ENCODE results near the gene P2RY6. TPM values are rescaled to one million over a fixed set of nuclear protein-coding genes. Genes with fewer than 3 reads are reported as not detected.

Gene P2RY6
- total RNA-seq, 1 experiment from 2014 or later = not detected

- TF ChIP-seq CTCF (conservative IDR thresholded peaks at IDR 0.05) = no peak
- no peak overlapping the region for H3K4me3 Mint-ChIP-seq
These were observed 14.6 kb upstream of the P2RY6 start for GRCh38 chr11:73257342-73258103.

More at GRCh38 chr11:73257342-73258103, 14.6 kb upstream of the P2RY6 start:
- no peaks in the 10 kb centered on the region for H4K20me1 ChIP-seq (ENCODE audit: control insufficient read depth, insufficient read depth, insufficient read length)
- H2BK12ac ChIP-seq (ENCODE audit: insufficient read length, low read depth, low read length) = no peak overlapping the region
- H3K9ac ChIP-seq (ENCODE audit: extremely low read depth, insufficient read length, low read length) = no peak overlapping the region
- H3K79me2 ChIP-seq (ENCODE audit: insufficient read depth, low read length) = no peaks in the 10 kb centered on the region
- no peak overlapping the region for H4K8ac ChIP-seq (replicated peaks; ENCODE audit: insufficient read length, low read depth, low read length)
- no peak overlapping the region for H3K18ac ChIP-seq (ENCODE audit: insufficient read length, low read depth, low read length)
- no peak overlapping the region for H3K14ac ChIP-seq (ENCODE audit: insufficient read depth, low read length)
- H4K91ac ChIP-seq (ENCODE audit: insufficient read length, low read depth, low read length) = no peak overlapping the region
- no peak overlapping the region for H2BK20ac ChIP-seq (ENCODE audit: low read depth, low read length, poor library complexity, severe bottlenecking)
- H3K27me3 ChIP-seq (ENCODE audit: insufficient read depth, low read length) = no peaks in the 10 kb centered on the region
- no peaks in the 10 kb centered on the region for H3K9me3 ChIP-seq (ENCODE audit: control insufficient read depth, low read depth, low read length)
- no peaks in the 10 kb centered on the region for H3K9me3 Mint-ChIP-seq
- peak overlapping the region in 1 of 3 experiments; percentile 27; a peak in 2 of 7 replicates for H3K27ac Mint-ChIP-seq
- no peaks in the 10 kb centered on the region for H3K36me3 Mint-ChIP-seq (ENCODE audit: insufficient read depth in 1 of 3, low read depth in 3 of 3)
- no peak overlapping the region for H3K56ac ChIP-seq (ENCODE audit: insufficient read length, low read depth, low read length)
- no CpG with 5 or more reads among the region's 6 CpGs for WGBS (ENCODE audit: extremely low coverage, insufficient read length, low lambda C conversion rate)
- DNase-seq = peak; percentile 33
- no peak overlapping the region for H2BK5ac ChIP-seq (ENCODE audit: insufficient read length, low read length)
- H2AK5ac ChIP-seq (ENCODE audit: insufficient read length, low read length) = no peak overlapping the region
- H3K23me2 ChIP-seq (ENCODE audit: insufficient read length, low read depth, low read length, poor library complexity, severe bottlenecking) = no peaks in the 10 kb centered on the region
- H3K27me3 Mint-ChIP-seq (ENCODE audit: low read depth) = peaks cover 9% of the 10 kb centered on the region
- H2BK15ac ChIP-seq (ENCODE audit: low read depth, low read length) = no peak overlapping the region
- H3K4me1 Mint-ChIP-seq = peaks cover 0 to 10% of the 10 kb centered on the region in 2 experiments; a peak in 3 of 4 replicates
- H2AFZ ChIP-seq (ENCODE audit: low read length) = no peak overlapping the region
- no peak overlapping the region for H3K4me2 ChIP-seq (ENCODE audit: insufficient read depth, insufficient read length, low read length)
- H3K79me1 ChIP-seq (ENCODE audit: insufficient read depth, low read depth, low read length, poor library complexity, severe bottlenecking) = no peaks in the 10 kb centered on the region
- H3K23ac ChIP-seq (ENCODE audit: insufficient read length, low read depth, low read length) = no peak overlapping the region
- no peaks in the 10 kb centered on the region for H3K4me1 ChIP-seq (ENCODE audit: insufficient read depth, low read length)
- no peak overlapping the region for H3K4ac ChIP-seq (ENCODE audit: low read depth, low read length)
- H4K5ac ChIP-seq (ENCODE audit: insufficient read length, low read depth, low read length) = no peak overlapping the region
- no peak overlapping the region for H3K27ac ChIP-seq (ENCODE audit: insufficient read length, low read depth, low read length)
- H2BK120ac ChIP-seq (ENCODE audit: low read depth, low read length, poor library complexity, severe bottlenecking) = no peak overlapping the region
- no peak overlapping the region for H3T11ph ChIP-seq (ENCODE audit: low read length)

Measured in H9 (cell line).